ENCODE data around the gene ESPNL. TPM values are rescaled to one million over a fixed set of nuclear protein-coding genes. Genes with fewer than 3 reads are reported as not detected.

The ESPNL gene
- total and polyA plus RNA-seq, 9 donors, result 0.11 to 12.9 (median 0.61) TPM

DNA sequence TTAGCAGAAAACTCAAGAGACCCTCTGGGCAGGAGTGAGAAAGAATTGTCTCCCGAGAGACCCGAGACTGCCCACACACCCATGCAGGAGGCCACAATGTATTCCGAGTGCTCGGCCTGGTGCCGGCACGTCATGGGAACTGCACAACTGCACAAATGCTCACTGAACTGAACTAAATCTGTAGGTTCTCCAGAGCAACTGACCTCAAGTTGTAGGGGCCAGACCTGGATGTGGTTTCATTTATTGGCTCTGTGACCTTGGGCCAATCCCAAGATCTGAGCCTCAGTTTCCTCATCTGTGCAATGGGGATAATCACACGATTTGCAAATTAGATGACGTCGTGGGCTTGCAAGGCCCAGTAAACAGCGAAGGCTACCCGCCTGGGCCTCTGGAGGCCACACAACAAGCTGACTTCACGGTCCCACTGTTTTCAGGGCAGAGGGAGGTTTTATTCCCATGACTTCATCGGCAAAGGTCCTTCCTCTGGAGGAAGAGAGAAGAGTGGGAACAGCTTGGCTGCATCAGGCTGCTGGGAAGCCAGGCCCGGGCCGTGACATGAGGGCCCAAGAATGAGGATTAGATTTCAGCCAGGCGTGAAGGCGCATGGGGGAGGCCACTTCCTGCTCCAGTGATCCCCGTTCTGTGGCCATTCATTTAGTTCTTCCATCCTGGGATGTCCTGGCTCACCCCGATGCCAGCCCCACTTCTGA lies 55.1 kb downstream of the ESPNL start:
- Histone ChIP-seq H3K4me3 (no peak overlapping the region), H3K27ac (no peak overlapping the region), H3K4me1 (ENCODE audit: insufficient read depth) (no peaks in the 10 kb centered on the region), H3K9me3 (no peaks in the 10 kb centered on the region), H3K36me3 (no peaks in the 10 kb centered on the region), H3K27me3 (no peaks in the 10 kb centered on the region)
- DNase-seq, result no peak
- intact Hi-C loops (cut with DNase I), result no loop called here
- TF ChIP-seq, protein P1, sequence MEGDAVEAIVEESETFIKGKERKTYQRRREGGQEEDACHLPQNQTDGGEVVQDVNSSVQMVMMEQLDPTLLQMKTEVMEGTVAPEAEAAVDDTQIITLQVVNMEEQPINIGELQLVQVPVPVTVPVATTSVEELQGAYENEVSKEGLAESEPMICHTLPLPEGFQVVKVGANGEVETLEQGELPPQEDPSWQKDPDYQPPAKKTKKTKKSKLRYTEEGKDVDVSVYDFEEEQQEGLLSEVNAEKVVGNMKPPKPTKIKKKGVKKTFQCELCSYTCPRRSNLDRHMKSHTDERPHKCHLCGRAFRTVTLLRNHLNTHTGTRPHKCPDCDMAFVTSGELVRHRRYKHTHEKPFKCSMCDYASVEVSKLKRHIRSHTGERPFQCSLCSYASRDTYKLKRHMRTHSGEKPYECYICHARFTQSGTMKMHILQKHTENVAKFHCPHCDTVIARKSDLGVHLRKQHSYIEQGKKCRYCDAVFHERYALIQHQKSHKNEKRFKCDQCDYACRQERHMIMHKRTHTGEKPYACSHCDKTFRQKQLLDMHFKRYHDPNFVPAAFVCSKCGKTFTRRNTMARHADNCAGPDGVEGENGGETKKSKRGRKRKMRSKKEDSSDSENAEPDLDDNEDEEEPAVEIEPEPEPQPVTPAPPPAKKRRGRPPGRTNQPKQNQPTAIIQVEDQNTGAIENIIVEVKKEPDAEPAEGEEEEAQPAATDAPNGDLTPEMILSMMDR (IDR thresholded peaks at IDR 0.05), result no peak
- TF ChIP-seq POLR2A (IDR thresholded peaks at IDR 0.05), result no peak
- TF ChIP-seq EP300 (IDR thresholded peaks at IDR 0.05), result no peak
- WGBS, 3 donors, result 63% methylated on average over 19 of the region's 19 CpGs

DNA sequence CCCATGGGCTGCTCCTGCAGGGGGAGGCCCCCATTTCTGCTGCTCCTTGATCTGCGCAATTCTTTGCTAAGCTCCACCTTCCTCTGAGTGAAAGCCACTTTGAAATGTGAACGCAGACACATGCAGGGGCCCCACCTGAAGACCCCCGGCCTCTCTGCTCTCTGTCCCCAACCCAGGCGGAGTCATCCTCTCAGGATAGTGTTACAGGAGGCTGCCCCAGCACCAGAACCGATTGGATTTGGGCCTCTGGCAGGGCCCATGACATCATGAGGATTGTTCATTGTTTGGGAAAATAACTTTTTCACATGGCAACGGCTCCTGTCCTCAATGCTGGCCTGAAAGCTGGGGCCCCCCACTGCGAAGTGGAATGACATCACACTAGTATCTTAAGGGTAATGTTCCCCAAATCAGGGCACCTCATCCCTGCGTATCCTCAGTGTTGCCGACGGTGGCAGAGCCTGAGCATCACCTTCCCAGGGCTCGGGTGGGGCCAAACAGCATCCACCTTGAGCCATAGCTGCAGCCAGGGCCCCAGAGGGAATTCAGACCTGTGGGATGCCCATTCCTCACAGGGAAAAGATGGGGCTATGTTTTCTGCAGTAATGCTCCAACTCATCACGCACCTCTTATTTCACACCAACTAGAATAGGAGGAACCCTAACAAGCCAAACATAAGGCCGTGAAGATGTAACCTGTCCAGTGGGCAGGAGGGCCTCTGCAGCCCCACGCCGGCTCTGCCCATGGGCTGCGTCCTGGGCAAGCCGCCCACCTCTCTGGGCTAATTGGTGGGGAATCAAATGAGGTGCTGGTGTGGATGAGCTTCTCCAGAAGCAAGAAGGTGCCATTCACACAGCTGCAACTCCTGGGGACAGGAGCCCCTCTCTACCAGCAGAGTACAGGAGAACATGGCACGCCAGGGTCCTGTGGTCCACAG lies 55.9 kb downstream of the ESPNL start:
- no peaks in the 10 kb centered on the region for H3K4me1 ChIP-seq (ENCODE audit: insufficient read depth)
- H3K4me3 ChIP-seq, result no peak overlapping the region
- H3K27me3 ChIP-seq, result no peaks in the 10 kb centered on the region
- intact Hi-C loops (cut with DNase I), result no loop called here
- H3K36me3 ChIP-seq, result no peaks in the 10 kb centered on the region
- no peak for TF ChIP-seq POLR2A (IDR thresholded peaks at IDR 0.05)
- no peak for TF ChIP-seq EP300 (IDR thresholded peaks at IDR 0.05)
- TF ChIP-seq, protein P1 (IDR thresholded peaks at IDR 0.05), result no peak
- 76 to 79% (median 78%) methylated on average over 18 of the region's 18 CpGs for WGBS, 3 donors
- no peaks in the 10 kb centered on the region for H3K9me3 ChIP-seq
- no peak for DNase-seq
- no peak overlapping the region for H3K27ac ChIP-seq

DNA sequence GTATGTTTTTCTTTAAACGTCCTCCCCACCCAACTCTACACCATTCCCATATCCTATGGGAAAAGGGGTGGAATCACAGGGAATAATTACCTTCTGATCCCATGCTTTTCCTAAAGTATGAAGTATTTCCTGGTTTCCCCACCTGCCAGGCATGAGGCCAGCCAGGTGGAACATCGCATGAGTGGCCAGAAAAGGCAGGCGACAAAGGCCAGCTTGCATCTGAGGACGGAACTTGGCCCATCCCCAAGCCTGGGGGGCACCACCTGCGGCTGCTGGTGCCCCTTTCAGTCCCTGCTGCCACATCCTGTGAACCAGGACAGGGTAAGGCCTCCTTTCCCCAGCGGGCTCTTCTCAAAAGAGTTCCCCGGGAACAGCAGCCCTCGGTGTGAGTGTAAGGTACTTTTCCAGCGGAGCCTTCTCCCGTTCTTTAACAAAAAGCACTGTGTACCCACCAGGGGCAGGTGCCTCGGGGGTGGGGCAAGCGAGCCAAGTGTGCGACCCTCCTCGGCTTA lies 57.4 kb downstream of the ESPNL start:
- H3K9me3 ChIP-seq, result no peaks in the 10 kb centered on the region
- H3K4me1 ChIP-seq (ENCODE audit: insufficient read depth), result no peaks in the 10 kb centered on the region
- H3K4me3 ChIP-seq, result no peak overlapping the region
- intact Hi-C loops (cut with DNase I), result no loop called here
- TF ChIP-seq, protein P1 (IDR thresholded peaks at IDR 0.05), result no peak
- TF ChIP-seq POLR2A (IDR thresholded peaks at IDR 0.05) (no peak), EP300 (IDR thresholded peaks at IDR 0.05) (no peak)
- WGBS, 3 donors, result 70 to 79% (median 77%) methylated on average over 12 to 14 of the region's 14 CpGs
- DNase-seq, result no peak
- no peaks in the 10 kb centered on the region for H3K27me3 ChIP-seq
- no peaks in the 10 kb centered on the region for H3K36me3 ChIP-seq
- H3K27ac ChIP-seq, result no peak overlapping the region

DNA sequence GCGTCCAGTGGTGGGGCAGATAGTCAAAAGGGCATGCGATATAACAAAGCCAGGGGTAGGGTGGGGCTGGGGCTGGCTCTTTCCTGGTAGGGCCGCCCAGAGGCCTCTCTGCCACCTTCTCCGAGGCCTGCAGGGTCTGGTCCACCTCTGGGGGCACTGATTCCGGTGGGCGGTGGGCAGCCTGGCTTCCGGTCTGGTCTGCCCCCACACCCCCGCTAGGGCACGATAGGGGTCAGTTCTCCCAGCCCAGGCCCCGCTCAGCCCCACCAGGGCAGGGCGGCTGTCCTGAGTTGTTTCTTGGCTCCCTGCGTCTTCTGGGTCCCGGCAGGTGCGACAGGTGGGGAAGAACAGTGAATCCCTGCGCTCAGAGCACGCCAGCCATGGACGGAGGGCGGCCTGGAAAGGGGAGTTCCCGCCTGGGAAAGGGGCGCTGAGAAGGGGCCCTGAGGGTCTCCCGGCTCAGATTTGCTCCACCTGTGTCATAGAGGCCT lies 57.9 kb downstream of the ESPNL start:
- no peaks in the 10 kb centered on the region for H3K27me3 ChIP-seq

More for the DNA sequence above, 57.9 kb downstream of the ESPNL start:
- H3K36me3 ChIP-seq, result no peaks in the 10 kb centered on the region
- no peaks in the 10 kb centered on the region for H3K9me3 ChIP-seq
- DNase-seq, result no peak
- no peaks in the 10 kb centered on the region for H3K4me1 ChIP-seq (ENCODE audit: insufficient read depth)
- TF ChIP-seq, protein P1 (IDR thresholded peaks at IDR 0.05), result no peak
- TF ChIP-seq POLR2A (IDR thresholded peaks at IDR 0.05) (no peak), EP300 (IDR thresholded peaks at IDR 0.05) (no peak)
- no peak overlapping the region for H3K27ac ChIP-seq
- WGBS, 3 donors, result 48 to 57% (median 56%) methylated on average over 15 to 21 of the region's 21 CpGs
- H3K4me3 ChIP-seq, result no peak overlapping the region
- intact Hi-C loops (cut with DNase I), result no loop called here
